ENCODE data around the gene MCM5.

DNA sequence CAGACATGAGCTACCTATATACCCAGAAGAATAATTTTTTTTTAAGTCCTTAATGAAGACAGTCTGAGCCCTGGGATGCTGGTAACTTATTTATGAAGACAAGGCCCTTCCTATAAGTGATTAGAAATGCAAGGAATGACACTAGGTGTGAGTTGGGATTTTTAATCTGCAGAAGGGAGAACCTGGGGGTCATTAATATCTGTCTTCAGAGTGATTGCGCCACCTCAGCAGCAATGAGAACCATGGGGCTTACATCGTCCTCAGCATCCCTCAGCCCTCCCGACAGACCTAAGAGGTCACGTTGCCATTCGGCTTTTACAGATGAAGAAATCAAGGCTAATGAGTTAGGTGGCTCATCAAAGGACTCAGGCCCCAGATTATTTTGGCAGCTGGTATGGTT is 55.6 kb downstream of the MCM5 start:
- TF ChIP-seq, protein P1, sequence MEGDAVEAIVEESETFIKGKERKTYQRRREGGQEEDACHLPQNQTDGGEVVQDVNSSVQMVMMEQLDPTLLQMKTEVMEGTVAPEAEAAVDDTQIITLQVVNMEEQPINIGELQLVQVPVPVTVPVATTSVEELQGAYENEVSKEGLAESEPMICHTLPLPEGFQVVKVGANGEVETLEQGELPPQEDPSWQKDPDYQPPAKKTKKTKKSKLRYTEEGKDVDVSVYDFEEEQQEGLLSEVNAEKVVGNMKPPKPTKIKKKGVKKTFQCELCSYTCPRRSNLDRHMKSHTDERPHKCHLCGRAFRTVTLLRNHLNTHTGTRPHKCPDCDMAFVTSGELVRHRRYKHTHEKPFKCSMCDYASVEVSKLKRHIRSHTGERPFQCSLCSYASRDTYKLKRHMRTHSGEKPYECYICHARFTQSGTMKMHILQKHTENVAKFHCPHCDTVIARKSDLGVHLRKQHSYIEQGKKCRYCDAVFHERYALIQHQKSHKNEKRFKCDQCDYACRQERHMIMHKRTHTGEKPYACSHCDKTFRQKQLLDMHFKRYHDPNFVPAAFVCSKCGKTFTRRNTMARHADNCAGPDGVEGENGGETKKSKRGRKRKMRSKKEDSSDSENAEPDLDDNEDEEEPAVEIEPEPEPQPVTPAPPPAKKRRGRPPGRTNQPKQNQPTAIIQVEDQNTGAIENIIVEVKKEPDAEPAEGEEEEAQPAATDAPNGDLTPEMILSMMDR (IDR thresholded peaks at IDR 0.05; ENCODE audit: low read length), result no peak
- TF ChIP-seq EZH2 (optimal IDR thresholded peaks at IDR 0.05; ENCODE audit: low read depth, low read length), result no peak
